Left ventricle myocardium superior (tissue), 1 donor: ENCODE measurements around the gene FBXW2. TPM values are rescaled to one million over a fixed set of nuclear protein-coding genes. Genes with fewer than 3 reads are reported as not detected.

Experiments
- ATAC-seq: fragments of 200-7000 bp; cut with Tn5 transposase; one replicate; pipeline ENCODE4 v1.9.1; 2020; ENCODE audit warnings: mild to moderate bottlenecking, moderate library complexity
- DNase-seq: peaks from one replicate; pipeline ENCODE4 v3.0.0-alpha.2; 2020
- intact Hi-C: fragments of 100-400 bp; cut with micrococcal nuclease; formaldehyde crosslinking; loops from one replicate; pipeline ENCODE4 v1.11.0; 2022
- total RNA-seq: library from RNA; stranded (reverse); fragmentation: NEBNext Ultra II Directional; extraction: Animal tissue kit (Norgen Biotek cat#: 25700); gene quantifications from one replicate; pipeline ENCODE4 v1.2.1, GENCODE V29; 2021
- donor health status: DM: no; HTN: yes; CAD: no; lungs with severe emphysema.

FBXW2 gene
- total RNA-seq, 1 donor from 2014 or later, result 46.8 TPM

DNA sequence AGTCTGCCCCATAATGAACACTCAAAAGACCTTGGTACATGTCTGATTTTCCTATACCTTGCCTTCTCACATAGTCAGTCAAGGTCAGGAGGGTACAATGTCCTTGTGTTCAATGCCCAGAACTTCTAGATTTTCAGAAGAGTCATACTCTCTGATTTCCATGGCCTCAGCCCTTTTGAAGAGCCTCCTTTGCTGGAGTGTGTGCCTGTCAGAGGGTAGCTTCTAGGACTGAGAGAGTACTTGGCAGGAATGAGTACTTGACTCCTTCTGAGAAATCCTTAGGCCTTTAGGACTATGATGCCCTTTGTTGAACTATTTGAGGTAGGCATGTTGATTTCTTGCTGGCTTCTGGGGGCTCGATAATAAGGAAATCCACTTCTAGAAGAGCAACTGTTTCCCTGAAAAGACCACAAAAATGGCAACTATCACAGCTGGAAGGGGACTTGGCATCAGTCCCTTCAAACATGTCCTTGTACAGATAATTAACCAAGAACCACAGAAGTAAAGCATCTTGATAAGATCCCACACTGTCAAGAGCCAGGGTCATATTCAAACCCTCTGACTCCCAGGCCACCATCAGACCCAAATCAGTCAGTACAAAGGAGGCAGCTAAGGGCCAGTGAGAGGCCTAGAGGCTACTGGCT, 68.3 kb downstream of the FBXW2 start:
- intact Hi-C loops, result no loop called here
- ATAC-seq (no peak), DNase-seq (no peak)

DNA sequence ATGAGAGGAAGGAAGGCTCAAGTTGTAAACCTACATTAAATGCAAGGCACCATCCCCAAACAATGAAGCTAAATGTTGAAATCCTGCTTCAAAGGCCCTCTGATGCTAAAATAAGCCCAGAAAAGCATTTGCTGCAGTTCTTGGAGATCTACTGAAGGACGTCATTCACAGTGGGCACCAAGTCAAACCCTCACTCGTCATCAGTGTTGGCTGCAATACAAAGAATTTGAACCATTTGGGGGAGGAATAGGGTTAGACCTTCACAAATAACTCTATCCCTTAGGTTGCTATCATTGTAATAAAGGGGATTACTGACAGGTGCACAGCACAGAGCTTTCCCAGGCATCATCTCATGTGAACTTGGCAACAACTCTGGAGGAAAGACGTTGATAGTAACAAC, 69.7 kb downstream of the FBXW2 start:
- intact Hi-C loops, result no loop called here
- ATAC-seq (no peak), DNase-seq (no peak)

DNA sequence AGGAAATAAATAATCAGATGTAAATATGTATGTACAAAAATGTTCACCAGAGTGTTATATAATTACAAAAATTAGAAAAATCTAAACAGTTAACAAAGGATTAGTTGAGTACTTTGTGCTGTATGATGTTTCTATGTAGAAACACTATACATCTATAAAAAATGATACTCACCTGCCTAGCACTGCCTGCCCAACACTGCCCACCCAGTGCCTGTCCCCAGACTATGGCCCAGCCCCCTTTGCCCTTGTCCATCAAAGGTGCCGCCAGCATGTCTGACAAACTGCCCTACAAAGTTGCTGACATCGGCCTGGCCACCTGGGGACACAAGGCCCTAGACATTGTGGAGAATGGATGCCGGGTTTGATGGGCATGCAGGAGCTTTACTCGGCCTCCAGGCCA, 72.8 kb downstream of the FBXW2 start:
- no peak for DNase-seq
- ATAC-seq, result no peak
- intact Hi-C loops, result no loop called here

DNA sequence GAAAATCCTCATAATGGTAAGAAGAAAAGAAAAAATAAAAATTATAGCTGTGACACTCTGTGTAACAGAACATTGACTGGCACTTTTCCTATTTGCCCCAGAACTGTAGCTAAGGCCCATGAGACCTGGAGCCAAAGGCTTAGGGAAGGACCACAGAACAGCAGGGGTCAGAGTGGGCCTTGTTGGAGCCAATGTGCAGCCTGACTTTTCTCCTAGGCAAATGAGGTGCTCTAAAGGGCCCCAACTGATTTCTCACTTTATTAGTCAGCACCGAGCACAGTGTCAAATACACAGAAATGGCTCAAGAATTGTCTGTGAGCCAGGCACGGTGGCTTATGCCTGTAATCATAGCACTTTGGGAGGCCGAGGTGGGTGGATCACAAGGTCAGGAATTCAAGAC, 74.9 kb downstream of the FBXW2 start:
- no peak for DNase-seq
- intact Hi-C loops, result no loop called here
- no peak for ATAC-seq

DNA sequence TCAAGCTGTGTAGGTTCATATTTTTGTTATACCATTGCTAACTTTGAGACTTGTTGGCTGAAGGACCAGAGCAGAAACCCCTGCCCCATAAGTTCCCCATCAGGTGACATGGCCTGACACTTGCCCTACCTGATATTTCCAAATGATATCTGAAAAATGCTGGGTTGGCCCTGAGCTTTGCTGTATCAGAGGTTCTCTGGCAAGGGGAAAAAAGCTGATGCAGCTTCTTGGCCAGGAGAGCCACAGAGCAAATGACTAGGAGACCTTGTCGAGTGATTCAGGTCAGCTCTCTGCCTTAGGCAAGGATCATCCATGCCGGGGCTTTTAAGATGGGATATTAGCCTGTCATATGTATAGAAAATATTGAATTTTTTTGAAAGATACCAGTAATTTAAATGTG, 76.0 kb downstream of the FBXW2 start:
- no peak for ATAC-seq
- no peak for DNase-seq
- intact Hi-C loops, result no loop called here

DNA sequence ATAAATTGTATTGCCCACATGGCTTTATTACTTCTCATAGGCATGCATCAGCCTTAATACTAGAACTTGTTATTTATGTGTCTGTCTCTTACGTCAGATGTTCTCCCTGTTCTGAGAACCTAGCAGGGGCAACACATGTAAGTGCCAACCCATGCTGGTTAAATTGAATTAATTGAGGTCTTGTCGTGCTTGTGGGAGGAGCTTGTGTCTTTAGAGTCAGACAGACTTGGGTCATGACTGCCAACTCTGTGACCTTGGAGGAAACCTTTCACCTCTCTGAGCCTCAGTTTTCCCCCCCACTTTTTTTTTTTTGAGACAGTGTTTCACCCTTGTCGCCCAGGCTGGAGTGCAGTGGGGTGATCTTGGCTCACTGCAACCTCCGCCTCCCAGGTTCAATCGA, 76.7 kb downstream of the FBXW2 start:
- no peak for ATAC-seq
- no peak for DNase-seq
- intact Hi-C loops, result no loop called here

DNA sequence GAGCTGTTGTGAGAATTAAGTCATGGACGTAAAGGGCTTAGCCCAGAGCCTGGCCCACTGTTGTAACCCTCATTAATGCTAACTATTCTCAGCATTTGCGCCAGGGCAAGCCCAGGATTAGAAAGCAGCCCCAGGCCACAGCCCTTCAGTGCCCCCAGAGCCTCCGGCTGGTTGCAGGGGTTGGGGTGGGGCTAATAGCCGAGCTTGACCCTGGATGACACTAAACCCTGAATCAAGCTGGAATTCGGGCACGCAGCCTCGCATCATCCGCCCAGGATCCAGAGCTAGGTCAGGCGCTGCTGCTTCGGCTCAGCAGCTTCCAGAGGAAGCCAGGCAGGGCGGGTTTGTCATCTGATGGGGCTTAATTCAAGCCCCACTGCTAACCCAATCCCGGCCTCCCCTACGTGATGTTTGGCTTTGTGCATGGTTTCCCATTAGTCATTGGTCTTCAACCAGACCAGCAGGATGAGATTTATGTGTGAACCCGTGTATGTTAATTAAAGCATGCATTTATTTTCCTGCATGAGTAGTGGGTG, 77.8 kb downstream of the FBXW2 start:
- intact Hi-C loops, result no loop called here
- ATAC-seq (peak; percentile 8), DNase-seq (peak; percentile 66)

DNA sequence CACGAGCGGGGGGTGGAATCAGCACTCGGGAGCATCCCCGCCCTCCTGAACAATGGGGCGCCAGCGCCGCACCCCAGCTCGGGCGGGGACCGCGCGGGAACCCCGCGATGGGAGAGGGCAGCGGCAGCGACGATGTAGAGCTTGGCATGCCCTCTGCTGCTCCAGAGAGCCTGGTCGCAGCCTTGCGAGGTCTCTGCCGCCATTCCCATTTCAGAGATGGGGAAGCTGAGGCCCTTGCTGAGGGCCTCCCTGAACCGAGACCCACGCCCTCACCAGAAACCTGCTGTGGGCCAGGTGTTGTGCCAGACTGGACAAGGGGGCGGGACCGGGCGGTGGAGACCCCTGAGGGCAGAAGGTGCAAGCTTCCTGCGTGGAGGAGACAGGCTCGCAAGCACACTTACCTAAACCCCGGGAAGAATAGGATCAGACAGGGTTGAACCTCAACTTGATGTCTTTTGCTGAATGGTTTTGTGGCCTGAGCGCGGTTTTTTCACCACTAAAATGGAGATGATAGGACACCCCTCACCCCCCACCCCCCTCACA, 78.3 kb downstream of the FBXW2 start:
- intact Hi-C loops, result no loop called here
- ATAC-seq, result peak; percentile 0

DNA sequence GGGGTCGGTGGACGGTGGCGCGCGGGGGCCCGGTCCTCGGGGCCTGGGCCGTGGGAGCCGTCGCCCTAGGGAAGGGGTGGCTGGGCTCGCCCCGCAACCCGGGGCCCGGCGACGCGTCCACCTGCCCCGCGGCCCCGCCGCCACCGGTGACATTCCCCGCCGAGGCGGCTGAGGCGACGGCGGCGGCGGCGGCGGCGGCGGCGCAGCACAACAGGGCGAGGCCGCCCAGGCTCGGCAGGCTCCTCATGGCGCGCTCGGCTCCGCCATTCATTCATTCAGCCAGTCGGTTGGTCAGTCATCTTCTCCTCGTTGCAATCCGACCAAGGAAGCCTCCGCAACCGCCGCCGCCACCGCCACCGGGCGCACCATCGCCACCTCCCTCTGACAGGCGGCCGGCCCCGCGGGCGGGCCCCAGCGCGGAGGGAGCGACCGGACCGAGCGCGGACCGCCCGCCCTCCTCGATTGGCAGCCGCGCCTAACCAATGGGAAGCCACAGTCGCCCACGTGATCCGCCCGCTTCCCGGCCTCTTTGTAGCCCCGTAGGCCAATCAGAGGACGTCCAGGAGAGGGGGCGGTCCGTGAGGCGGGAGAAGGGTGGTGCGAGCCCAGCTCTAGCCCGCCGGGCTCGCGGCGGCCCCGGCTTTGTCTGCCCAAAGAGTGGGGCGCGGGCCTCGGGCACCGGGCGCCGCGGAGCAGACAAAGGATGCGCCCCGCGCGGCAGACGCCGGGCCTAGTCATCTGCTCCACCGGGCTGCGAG, 78.9 kb downstream of the FBXW2 start, which contains the start of gene MEGF9:
TSS of gene MEGF9 (minus strand) at position 383 of the 758 bp plus-strand sequence. CDS start at position 271, 112 bp downstream.
- intact Hi-C loops, result no loop called here
- DNase-seq, result peak; percentile 99
- ATAC-seq, result peak; percentile 98

More for the DNA sequence above, 78.3 kb downstream of the FBXW2 start:
- no peak for DNase-seq

DNA sequence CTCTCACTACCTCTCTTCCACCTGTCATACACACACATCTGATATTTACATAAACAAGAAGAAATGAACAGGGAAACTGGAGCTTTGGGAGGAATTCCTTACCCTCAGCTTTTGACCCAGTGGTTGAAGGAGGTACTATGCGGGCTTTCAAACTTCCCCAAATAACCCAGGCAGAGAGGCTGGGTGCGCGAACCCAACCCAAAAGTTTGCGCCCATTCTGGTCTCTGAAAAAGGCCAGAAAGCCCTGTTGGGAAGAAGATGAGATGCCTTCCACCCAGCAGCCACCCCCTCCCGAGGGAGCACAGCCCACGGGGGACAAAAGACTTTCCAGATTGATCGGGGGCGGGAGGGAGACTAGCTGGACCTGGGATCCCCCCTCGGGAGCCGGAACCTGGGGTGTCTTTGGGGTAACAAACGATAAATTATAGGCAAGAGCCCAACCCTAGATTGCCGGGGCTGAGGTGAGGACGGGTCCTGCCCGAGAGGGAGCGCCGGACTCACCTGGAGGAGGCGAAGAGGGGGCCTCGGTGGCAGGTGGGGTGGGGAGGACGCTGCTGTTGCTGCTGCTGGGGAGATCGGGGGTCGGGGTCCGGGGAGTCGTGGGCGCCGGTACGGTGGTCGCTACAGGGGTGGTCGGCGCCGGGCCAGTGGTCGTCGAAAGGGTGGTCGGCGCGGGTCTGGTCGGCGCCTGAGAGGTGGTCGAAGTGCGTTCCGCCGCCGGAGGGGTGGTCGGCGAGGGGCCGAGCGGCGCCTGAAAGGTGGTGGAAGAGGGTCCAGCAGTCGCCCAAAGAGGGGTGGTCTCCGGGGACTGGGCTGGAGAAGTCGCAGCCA, 79.7 kb downstream of the FBXW2 start:
- ATAC-seq, result no peak
- intact Hi-C loops, result no loop called here

DNA sequence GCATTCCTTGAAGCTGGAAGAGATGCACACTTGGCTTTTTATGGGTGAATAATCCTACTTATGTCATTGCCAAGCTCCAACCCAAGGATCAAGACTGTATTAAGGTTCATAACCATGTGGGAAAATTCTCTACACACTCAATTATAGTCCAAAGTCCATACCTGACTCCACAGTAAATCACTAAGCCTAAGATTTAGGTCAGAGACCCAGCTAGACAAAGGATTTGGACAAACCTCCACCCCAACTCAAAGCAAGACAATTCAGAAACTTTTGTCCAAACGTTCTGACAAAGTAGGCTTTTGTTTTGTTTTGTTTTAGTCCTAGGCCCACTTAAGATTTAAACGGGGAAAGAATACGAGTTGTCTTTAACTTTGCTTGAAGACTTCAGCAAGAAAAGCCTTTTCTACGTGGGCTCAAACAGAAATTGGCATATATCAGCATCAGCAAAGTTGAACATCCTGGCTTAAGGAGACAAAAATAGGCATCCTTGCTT, 80.6 kb downstream of the FBXW2 start:
- ATAC-seq, result no peak
- DNase-seq, result no peak
- intact Hi-C loops, result no loop called here

More for the DNA sequence above, 79.7 kb downstream of the FBXW2 start:
- peak; percentile 43 for DNase-seq

DNA sequence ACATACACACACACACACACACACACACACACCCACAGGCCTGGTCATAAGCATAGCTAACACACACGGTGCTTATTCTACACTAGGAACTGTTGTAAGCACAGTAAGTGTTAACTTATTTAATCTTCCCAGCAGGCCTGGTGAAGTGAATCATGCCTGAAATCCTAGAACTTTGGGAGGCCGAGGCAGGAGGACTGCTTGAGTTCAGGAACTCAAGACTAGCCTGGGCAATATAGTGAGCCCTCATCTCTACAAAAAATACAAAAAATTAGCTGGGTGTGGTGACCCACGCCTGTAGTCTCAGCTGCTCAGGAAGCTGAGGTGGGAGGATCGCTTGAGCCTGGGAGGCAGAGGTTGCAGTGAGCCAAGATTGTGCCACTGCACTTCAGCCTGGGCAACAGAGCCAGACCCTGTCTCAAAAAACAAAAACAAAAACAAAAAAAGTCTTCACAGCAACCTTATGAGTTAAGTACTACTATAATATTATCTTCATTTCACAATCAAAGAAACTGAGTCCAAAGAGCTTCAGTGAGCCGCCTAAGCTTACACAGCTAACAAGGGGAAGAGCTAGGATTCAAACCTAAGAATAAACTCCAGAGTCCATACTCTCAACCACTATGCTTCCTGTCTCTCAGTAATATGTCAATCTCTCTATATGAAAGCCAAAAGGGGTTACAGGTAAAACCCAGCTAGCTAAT, 81.2 kb downstream of the FBXW2 start:
- ATAC-seq (no peak), DNase-seq (no peak)
- intact Hi-C loops, result no loop called here

DNA sequence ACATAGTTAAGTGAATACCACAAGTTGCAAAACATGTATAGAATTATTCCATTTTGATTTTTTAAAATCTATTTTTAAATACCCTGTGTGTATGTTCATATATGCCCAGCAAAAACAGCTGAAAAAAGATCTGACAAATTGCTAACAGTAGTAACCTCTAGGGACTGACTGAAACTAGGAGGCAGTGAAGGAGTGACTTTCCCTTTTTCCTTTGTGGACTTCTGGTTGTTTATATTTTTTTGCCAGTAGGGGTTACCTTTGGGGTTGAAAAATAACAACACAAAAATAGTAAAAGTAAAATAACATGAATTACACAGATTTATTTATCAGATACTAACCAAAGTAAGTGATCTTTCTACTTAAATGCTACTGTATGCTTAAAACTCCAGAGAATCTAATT, 81.9 kb downstream of the FBXW2 start:
- intact Hi-C loops, result no loop called here
- no peak for ATAC-seq
- no peak for DNase-seq

DNA sequence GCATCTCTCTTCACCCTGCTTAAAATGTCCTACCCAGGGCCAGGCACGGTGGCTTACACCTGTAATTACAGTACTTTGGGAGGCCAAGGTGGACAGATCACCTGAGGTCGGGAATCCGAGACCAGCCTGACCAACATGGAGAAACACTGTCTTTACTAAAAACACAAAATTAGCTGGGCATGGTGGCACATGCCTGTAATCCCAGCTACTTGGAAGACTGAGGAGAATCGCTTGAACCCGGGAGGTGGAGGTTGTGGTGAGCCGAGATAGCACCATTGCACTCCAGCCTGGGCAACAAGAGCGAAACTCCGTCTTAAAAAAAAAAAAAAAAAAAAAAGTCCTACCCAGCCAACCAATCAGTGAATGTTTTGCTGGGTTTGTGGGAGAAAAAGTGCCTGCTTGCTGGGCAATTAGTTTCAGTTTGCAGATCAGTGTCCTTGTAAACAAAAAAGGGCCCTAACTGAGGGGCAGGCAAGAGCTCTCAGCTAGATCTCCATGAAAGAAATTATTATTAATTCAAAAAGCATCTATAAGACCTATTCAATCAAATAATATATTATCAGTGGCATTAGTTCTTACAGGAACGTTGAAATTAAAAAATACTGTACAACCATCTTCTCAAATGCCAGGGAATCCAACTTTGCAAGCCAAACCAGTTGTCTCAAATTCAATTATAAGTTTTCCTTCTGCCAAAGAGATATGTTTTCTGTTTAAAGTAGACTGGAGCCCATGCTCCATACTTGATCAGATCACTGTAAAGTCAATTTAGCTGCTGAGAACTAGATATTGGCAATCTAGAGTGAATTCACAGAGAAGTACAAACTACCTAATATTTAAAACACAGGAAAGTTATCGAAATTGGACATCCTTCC, 82.9 kb downstream of the FBXW2 start:
- intact Hi-C loops, result no loop called here
- DNase-seq, result no peak
- ATAC-seq, result no peak

DNA sequence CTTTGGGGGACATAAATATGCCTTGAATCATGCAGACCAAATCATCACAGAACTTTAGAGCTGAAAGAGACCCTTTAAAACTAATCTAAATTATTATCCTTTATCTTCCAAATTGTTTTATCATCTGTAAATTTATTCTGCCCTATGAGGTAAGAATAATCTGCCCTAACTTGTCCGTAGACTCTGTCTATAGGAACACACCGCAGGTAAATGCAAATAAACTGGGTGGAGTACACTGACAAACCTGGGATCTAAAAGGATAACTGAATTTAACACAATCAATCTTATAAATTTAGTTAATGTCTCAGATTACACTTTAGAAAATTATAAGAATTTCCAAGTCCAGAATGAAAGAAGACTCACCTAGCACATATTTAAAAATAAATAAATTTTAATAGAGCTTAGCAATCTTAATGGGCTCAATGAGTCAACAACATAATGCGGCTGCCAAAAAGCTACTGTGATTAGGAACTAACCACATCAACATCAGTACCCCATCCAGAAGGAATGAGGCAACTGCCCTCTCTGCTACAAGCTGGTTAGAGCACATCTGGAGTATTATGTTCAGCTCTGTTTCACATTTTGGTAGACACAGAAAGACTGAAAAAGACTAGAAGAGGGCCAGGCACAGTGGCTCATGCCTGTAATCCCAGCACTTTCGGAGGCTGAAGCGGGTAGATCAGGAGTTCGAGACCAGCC, 84.5 kb downstream of the FBXW2 start:
- no peak for ATAC-seq
- no peak for DNase-seq
- intact Hi-C loops, result no loop called here

DNA sequence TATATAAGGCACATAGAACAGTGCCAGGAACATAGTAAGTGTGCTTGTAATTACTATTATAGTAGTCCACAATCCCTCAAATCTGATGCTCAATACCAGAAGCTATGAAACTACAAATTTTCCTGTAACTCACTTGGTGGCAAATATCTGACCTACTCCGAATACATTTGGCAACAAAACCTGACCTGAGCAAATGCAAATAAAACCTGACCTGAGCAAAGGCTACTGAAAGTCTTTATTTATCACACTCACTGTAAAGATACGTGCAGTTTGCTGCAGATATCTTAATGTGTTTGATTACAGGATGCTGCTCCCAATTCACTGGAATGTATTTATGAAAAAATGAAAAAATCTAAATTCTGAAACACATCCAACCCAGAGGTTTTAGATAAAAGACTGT, 86.0 kb downstream of the FBXW2 start:
- no peak for ATAC-seq
- intact Hi-C loops, result no loop called here

More for the DNA sequence above, 86.0 kb downstream of the FBXW2 start:
- no peak for DNase-seq
